Body of pancreas (tissue), 4 donors: Measurements from ENCODE around the gene C1orf35.

Experiments
- POLR2A ChIP-seq, 3 donors: fragments of 450-650 bp; IDR thresholded peaks; one replicate each; pipeline ENCODE4 v1.6.1; 2016; ENCODE audit warnings: antibody characterized with exemption in 3 of 3, mild to moderate bottlenecking in 2 of 3
- TF ChIP-seq, protein P1 (sequence below), 7 experiments: fragments of 450-650 bp in 4 of 7; fragments of 200-600 bp in 3 of 7; sonication (generic) in 3 of 7; IDR thresholded peaks; one replicate each; pipeline ENCODE4 v1.5.1; 2016 to 2019; ENCODE audit warnings: antibody characterized with exemption in 7 of 7

DNA sequence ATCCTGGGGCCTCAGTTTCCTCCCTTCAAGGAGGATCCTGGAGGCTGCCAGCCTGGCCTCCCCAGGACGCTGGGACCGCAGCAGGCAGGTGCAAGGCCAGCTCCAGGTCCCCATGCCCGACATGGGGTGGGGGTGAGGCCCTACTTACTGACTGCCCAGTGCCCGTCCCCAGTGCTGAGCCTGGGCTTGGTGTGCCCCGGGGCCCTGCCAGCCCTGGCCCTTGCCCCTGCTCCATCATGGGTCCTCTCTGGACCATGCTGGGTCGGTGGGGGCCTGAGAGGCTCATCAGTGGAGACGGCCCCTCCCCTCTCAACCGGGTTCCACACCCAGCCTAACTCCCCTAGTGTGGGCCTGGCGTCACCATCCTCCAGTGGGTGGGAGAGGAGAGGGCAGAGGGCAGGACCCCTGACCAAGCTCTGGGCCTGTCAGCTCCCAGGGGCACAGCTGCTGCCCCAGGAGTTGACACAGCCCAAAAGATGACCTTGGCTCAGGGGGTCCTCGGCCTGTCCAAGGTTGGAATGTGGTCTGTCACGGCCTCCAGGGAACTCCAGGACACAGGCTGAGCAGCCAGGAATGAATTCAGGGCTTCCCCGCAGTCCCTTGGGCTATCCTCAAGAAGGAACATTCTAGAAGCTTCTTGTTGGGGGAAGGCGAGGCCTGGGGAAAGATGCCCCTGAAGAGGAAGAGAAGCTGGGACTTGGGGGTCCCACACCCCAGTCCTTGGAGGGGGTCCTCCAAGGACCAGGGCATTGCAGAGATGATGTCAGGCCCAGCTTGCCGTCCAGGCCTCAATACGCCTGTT is 38.2 kb downstream of the C1orf35 start:
- TF ChIP-seq, protein P1, sequence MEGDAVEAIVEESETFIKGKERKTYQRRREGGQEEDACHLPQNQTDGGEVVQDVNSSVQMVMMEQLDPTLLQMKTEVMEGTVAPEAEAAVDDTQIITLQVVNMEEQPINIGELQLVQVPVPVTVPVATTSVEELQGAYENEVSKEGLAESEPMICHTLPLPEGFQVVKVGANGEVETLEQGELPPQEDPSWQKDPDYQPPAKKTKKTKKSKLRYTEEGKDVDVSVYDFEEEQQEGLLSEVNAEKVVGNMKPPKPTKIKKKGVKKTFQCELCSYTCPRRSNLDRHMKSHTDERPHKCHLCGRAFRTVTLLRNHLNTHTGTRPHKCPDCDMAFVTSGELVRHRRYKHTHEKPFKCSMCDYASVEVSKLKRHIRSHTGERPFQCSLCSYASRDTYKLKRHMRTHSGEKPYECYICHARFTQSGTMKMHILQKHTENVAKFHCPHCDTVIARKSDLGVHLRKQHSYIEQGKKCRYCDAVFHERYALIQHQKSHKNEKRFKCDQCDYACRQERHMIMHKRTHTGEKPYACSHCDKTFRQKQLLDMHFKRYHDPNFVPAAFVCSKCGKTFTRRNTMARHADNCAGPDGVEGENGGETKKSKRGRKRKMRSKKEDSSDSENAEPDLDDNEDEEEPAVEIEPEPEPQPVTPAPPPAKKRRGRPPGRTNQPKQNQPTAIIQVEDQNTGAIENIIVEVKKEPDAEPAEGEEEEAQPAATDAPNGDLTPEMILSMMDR (IDR thresholded peaks at IDR 0.05): no peak
- no peak for TF ChIP-seq POLR2A (IDR thresholded peaks at IDR 0.05)
